ENCODE measurements around the gene RASSF5. TPM values are rescaled to one million over a fixed set of nuclear protein-coding genes. Genes with fewer than 3 reads are reported as not detected.

RASSF5 gene
- total RNA-seq, 2 donors from 2014 or later = 0.20 to 0.26 TPM

GRCh38 chr1:206472024-206472423, 35.3 kb upstream of the RASSF5 start:
- peak overlapping the region; percentile 63 for H3K4me3 Mint-ChIP-seq
- 67 to 90% methylated on average over 2 of the region's 2 CpGs for WGBS, 2 experiments (ENCODE audit: insufficient coverage in 1 of 2, insufficient read length in 1 of 2)
- TF ChIP-seq CTCF (conservative IDR thresholded peaks at IDR 0.05) = no peak
- no peaks in the 10 kb centered on the region for H3K9me3 Mint-ChIP-seq
- H3K4me1 ChIP-seq (ENCODE audit: control insufficient read depth, insufficient read depth, low read length) = peaks cover 15% of the 10 kb centered on the region
- H3K9ac ChIP-seq (ENCODE audit: extremely low read depth, low read length, poor library complexity, severe bottlenecking) = no peak overlapping the region
- H3K27me3 Mint-ChIP-seq (ENCODE audit: insufficient read depth) = peaks cover 12% of the 10 kb centered on the region
- peaks cover 36% of the 10 kb centered on the region for H3K4me1 Mint-ChIP-seq
- no peaks in the 10 kb centered on the region for H3K27me3 ChIP-seq (ENCODE audit: control insufficient read depth, insufficient read depth, low read length, poor library complexity, severe bottlenecking)
- H3K4me3 ChIP-seq (ENCODE audit: low read length) = no peak overlapping the region
- no peaks in the 10 kb centered on the region for H3K36me3 ChIP-seq (ENCODE audit: control insufficient read depth, insufficient read depth, low read length)
- H3K36me3 Mint-ChIP-seq (ENCODE audit: low read depth) = peaks cover 20% of the 10 kb centered on the region
- no peak overlapping the region for H3K27ac Mint-ChIP-seq
- no peak for DNase-seq
- no peaks in the 10 kb centered on the region for H3K9me3 ChIP-seq (ENCODE audit: control insufficient read depth, low read length)
- no peak overlapping the region for H3K27ac ChIP-seq (ENCODE audit: low read depth, low read length)

- whole genome bisulfite sequencing, 2 experiments (ENCODE audit: insufficient coverage in 1 of 2, insufficient read length in 1 of 2) = 38% methylated on average over 3 of the region's 3 CpGs; no CpG with 5 or more reads in 1 of the 2 experiments
- Mint-ChIP-seq H3K9me3 (no peaks in the 10 kb centered on the region), H3K4me3 (no peak overlapping the region), H3K36me3 (ENCODE audit: low read depth) (peaks cover 24% of the 10 kb centered on the region), H3K27ac (no peak overlapping the region), H3K27me3 (ENCODE audit: insufficient read depth) (peaks cover 9% of the 10 kb centered on the region), H3K4me1 (peaks cover 35% of the 10 kb centered on the region)
- Histone ChIP-seq H3K9me3 (ENCODE audit: control insufficient read depth, low read length) (no peaks in the 10 kb centered on the region), H3K27me3 (ENCODE audit: control insufficient read depth, insufficient read depth, low read length, poor library complexity, severe bottlenecking) (no peaks in the 10 kb centered on the region), H3K27ac (ENCODE audit: low read depth, low read length) (no peak overlapping the region), H3K4me1 (ENCODE audit: control insufficient read depth, insufficient read depth, low read length) (peaks cover 15% of the 10 kb centered on the region), H3K9ac (ENCODE audit: extremely low read depth, low read length, poor library complexity, severe bottlenecking) (no peak overlapping the region), H3K36me3 (ENCODE audit: control insufficient read depth, insufficient read depth, low read length) (no peaks in the 10 kb centered on the region), H3K4me3 (ENCODE audit: low read length) (no peak overlapping the region)
- TF ChIP-seq CTCF (conservative IDR thresholded peaks at IDR 0.05) = no peak
- DNase-seq = peak; percentile 74
Observed at GRCh38 chr1:206472454-206472853, 34.9 kb upstream of the RASSF5 start.

- no peak for DNase-seq
- no peaks in the 10 kb centered on the region for H3K9me3 ChIP-seq (ENCODE audit: control insufficient read depth, low read length)
- H3K27ac ChIP-seq (ENCODE audit: low read depth, low read length) = no peak overlapping the region
- Mint-ChIP-seq H3K9me3 (no peaks in the 10 kb centered on the region), H3K27me3 (ENCODE audit: insufficient read depth) (peaks cover 5% of the 10 kb centered on the region), H3K36me3 (ENCODE audit: low read depth) (peaks cover 25% of the 10 kb centered on the region), H3K4me1 (peaks cover 35% of the 10 kb centered on the region), H3K27ac (no peak overlapping the region), H3K4me3 (no peak overlapping the region)
- no peaks in the 10 kb centered on the region for H3K27me3 ChIP-seq (ENCODE audit: control insufficient read depth, insufficient read depth, low read length, poor library complexity, severe bottlenecking)
- no peak overlapping the region for H3K9ac ChIP-seq (ENCODE audit: extremely low read depth, low read length, poor library complexity, severe bottlenecking)
- H3K4me3 ChIP-seq (ENCODE audit: low read length) = no peak overlapping the region
- no peaks in the 10 kb centered on the region for H3K36me3 ChIP-seq (ENCODE audit: control insufficient read depth, insufficient read depth, low read length)
- H3K4me1 ChIP-seq (ENCODE audit: control insufficient read depth, insufficient read depth, low read length) = peaks cover 15% of the 10 kb centered on the region
- no peak for TF ChIP-seq CTCF (conservative IDR thresholded peaks at IDR 0.05)
- WGBS, 2 experiments (ENCODE audit: insufficient coverage in 1 of 2, insufficient read length in 1 of 2) = 65 to 78% methylated on average over 4 to 5 of the region's 5 CpGs
Observed at GRCh38 chr1:206472886-206473285, 34.4 kb upstream of the RASSF5 start.
